GM19240 (cell line): ENCODE results near the gene SMURF1.

Source experiments
- DNase-seq: peaks from one replicate; pipeline ENCODE4 v3.0.0; 2011; ENCODE audit warnings: low spot score; ENCODE audit not compliant: insufficient read length

SMURF1 gene

GRCh38 chr7:99029466-99030435 is 114.2 kb downstream of the SMURF1 start:
- DNase-seq, result no peak

GRCh38 chr7:99028261-99028973 is 115.5 kb downstream of the SMURF1 start:
- no peak for DNase-seq

GRCh38 chr7:99027841-99028240 is 116.1 kb downstream of the SMURF1 start:
- DNase-seq, result no peak

GRCh38 chr7:99027241-99027640 is 116.7 kb downstream of the SMURF1 start:
- DNase-seq, result no peak

DNA sequence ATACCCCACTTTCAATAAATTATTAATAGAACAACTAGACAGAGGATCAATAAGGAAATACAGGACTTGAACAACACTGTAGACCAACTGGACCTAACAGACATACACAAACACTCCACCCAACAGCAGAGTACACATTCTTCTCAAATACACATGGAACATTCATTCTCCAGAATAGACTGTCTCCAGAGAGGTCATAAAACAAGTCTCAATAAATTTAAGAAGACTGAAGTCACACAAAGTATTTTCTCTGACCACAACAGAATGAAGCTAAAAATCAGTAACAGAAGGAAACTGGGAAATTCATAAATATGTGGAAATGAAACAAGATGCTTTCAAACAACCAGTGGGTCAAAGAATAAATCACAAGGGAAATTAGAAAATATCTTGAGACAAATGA is 119.8 kb downstream of the SMURF1 start:
- no peak for DNase-seq

GRCh38 chr7:99021941-99022560 is 121.9 kb downstream of the SMURF1 start:
- no peak for DNase-seq

DNA sequence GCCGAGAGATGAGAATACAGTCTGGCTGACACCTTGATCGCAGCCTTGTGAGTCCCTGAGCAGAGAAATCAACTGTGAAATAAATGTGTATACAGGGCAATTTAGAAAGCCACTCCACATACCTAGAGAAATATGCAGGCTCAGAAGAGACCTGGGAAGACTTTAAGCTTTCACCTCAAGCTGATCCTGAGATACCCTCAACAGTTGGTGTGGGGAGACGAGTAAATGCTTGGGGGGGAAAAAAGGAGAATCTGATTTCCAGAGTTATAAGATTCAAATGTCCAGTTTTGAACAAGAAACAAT is 123.5 kb downstream of the SMURF1 start:
- DNase-seq, result no peak

DNA sequence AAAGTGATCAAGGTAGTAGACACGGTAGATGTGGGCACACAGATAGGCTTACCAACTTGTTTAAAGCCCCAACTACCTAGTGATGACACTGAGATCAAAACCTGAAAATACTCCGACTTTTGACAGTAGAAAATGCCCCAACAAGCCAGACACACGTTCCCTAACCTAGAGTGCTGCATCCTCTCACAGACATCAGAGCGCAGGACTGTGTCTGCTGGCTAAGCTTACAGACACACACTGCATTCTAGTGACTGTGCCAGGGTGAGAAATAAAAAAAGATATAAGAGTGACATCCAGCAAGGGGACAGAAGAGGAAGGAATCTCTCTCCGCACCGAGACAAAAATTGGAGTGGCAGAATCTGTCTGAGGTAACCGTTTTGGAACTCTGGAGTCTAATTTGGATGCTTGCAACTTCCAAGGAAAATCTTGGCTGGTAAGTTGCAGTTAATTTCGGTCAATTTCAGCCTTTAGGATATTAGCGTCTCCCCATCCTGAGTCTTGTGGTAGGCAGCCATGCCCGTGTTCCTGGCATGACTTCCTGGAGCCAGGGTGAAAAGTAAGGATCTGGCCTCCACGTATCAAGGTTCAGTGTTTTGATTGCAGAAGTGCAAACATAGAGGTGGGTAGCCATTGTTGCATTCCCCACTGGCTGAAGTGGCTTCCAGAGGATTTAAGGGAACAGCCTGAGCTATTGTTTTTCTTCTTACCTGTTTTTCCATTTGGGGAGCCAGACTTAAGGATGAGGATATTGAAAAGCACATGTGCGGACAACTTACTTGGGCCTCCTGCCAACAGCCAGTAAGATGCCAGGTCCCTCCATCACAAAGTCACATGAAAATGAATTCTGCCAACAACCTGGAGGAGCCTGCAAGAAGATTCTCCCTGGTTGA is 124.1 kb downstream of the SMURF1 start:
- no peak for DNase-seq

GRCh38 chr7:99016196-99016595 is 127.7 kb downstream of the SMURF1 start:
- DNase-seq, result no peak

DNA sequence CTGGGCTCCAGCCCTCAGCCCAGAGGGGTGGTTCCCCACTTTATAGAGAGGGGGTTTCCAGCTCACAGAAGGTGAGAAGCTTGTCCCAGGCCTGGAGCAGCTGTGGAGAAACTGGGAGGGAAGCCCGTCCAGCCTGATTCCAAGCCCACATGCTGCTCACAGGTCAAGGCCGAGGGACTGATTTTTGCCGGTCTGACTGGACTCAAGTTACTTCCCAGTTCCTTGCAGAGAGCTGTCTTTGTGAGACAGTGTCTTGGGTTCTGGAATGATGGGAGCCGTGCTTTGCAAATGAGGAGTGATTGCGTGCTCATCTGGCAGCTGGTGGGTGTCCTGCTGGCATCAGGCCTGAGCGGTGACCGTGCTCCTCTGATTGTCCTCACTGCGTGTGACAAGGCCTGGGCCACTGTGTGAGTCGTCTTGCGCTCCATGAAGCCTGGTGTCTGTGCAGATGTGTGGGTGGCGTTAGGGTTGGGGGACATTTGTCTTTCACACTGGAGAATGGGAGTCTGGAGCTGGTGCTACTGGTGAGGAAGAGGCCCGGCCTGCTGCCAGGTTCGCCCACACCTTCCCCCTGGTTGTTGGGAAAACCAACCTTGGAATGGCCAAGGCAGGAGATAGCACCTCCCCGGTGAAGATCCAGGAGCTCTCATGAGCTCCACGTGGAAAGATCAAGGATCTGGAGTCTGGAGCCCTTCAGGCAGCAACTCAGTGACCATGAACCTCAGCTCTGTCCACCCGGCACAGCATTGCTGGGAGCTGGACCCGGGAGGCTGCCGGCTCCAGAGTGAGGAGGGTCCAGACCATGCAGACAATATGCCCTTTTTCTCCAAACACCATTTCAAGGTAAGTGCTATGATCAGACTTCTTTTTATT is 129.6 kb downstream of the SMURF1 start:
- DNase-seq, result no peak

GRCh38 chr7:99013266-99014112 is 130.4 kb downstream of the SMURF1 start:
- no peak for DNase-seq

DNA sequence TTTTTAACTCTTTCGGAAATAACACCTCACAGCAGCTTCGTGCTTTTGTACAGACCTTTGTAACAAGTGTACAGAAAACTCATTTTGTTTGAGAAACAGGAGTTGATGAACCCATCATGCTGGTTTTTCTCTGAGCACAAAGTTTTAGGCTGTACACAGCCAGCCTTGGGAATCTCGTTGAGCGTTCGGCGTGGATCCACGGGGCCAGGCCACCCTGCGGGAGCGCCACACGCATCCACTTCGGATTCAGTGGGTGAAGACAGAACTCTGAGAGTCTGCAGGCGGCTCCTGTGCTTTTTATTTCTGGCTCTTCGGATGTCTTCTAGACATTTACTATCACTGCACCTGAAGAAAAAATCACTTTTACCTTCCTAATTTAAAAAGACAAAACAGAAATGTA is 131.2 kb downstream of the SMURF1 start:
- DNase-seq, result no peak

DNA sequence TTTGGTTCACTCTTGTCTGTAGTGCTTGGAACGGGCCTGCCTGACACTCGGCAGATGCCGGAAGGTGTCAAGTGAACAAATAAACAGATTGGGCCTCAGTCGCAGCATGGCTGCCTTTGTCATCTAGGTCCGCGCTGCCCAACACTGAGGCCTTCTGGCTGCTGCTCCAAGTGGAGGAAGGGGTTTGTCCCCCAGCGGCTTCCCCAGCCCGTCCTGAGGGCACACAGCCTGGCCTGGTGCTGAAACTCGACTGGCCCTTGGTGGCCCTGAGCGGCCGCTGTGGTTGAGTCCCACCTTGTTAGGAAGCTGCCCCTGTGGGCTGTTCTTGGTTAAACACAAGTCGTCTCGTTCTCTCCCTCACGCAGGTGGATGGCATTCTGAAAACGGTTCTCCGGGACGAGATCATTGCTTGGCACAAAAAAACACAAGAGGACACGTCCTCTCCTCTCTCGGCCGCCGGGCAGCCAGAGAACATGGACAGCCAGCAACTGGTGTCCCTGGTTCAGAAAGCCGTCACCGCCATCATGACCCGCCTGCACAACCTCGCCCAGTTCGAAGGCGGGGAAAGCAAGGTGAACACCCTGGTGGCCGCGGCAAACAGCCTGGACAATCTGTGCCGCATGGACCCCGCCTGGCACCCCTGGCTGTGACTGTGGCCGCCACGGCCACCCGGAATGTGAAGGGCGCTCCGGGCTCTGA is 132.1 kb downstream of the SMURF1 start:
- DNase-seq, result no peak

GRCh38 chr7:99011341-99011705 is 132.6 kb downstream of the SMURF1 start:
- DNase-seq, result no peak

GRCh38 chr7:99010281-99010680 is 133.6 kb downstream of the SMURF1 start:
- DNase-seq, result no peak

- DNase-seq, result no peak
These were observed 134.9 kb downstream of the SMURF1 start for GRCh38 chr7:99008921-99009530.

DNA sequence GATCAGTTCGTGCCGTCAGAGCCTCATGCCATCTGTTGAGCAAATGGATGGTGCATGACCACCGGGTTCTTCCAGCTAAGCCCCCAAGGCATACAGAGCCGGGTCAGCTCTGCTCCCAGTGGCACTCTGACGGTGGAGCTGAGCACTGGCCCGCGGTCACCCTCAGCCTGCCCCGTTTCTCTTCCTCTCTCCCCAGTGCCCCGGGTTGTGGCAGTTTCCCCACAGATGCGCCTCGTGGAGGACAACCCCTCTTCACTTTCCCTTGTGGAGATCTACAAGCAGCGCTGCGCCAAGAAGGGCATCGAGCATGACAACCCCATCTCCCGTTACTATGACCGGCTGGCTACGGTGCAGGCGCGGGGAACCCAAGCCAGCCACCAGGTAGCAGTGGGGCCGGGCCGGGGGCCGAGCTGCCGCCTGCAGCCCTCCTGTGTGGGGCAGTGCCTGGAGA is 135.7 kb downstream of the SMURF1 start:
- no peak for DNase-seq

DNA sequence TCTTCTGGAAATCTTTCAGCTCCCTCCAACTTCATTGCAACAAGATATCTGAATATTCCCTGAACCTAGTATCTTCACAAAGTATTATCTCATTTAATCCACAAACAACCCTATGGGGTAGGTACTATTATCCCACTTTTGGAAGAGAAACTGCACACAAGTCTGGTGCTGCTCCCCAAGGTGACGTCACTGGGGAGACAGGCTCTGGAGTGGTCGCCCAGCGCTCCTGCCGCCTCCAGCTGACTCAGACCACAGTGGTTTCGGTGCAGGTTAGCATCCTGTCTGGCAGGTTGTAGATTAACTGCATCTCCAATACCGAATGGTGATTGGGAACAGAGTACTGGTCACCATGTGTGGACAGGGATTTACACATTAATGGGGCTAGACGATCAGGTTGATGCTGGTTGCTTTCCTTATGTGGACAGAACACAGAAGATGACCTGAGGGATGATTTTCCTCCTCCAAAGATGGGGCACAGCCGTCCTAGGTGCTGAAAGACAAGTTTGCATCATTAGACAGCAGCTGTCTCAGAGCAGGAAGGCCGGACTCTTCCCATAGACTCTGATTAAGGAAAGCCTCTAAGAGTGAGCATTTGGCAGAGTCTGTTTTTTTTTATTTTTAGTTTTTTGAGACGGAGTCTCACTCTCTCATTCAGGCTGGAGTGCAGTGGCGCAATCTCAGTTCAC is 137.0 kb downstream of the SMURF1 start:
- DNase-seq, result no peak
